GM21723 (cell line): ENCODE data around the gene ST6GALNAC6.

Experiments
- ATAC-seq: cut with Tn5 transposase; IDR thresholded peaks from one replicate; pipeline ENCODE4 v1.9.1; 2021; ENCODE audit warnings: mild to moderate bottlenecking, moderate library complexity; ENCODE audit not compliant: unreplicated experiment

Gene ST6GALNAC6

GRCh38 chr9:127934986-127935385, 35.6 kb upstream of the ST6GALNAC6 start:
- no peak for ATAC-seq

- ATAC-seq = no peak
Measured at GRCh38 chr9:127934248-127934647, 34.8 kb upstream of the ST6GALNAC6 start.

- peak; percentile 15 for ATAC-seq
Measured at GRCh38 chr9:127931092-127931881, 31.9 kb upstream of the ST6GALNAC6 start.

- ATAC-seq = peak; percentile 78
Measured at GRCh38 chr9:127930231-127931091, 31.1 kb upstream of the ST6GALNAC6 start, which contains the start of gene PIP5KL1. TSS of gene PIP5KL1 (minus strand) at chr9:127930777. CDS start at chr9:127930752, 25 bp downstream.

GRCh38 chr9:127929625-127929979, 30.2 kb upstream of the ST6GALNAC6 start:
- ATAC-seq = no peak

- no peak for ATAC-seq
Measured at GRCh38 chr9:127928676-127929624, 29.5 kb upstream of the ST6GALNAC6 start.

GRCh38 chr9:127927988-127928675, 28.7 kb upstream of the ST6GALNAC6 start:
- no peak for ATAC-seq

GRCh38 chr9:127927201-127927987, 28.0 kb upstream of the ST6GALNAC6 start:
- ATAC-seq = no peak

- ATAC-seq = no peak
Measured at GRCh38 chr9:127926906-127927200, 27.4 kb upstream of the ST6GALNAC6 start.

GRCh38 chr9:127925959-127926905, 26.8 kb upstream of the ST6GALNAC6 start:
- ATAC-seq = no peak

- ATAC-seq = no peak
Measured at GRCh38 chr9:127924736-127925444, 25.5 kb upstream of the ST6GALNAC6 start.

GRCh38 chr9:127923771-127924170, 24.4 kb upstream of the ST6GALNAC6 start:
- no peak for ATAC-seq

- ATAC-seq = no peak
Measured at GRCh38 chr9:127923046-127923445, 23.6 kb upstream of the ST6GALNAC6 start.

- no peak for ATAC-seq
Measured at GRCh38 chr9:127921557-127922120, 22.2 kb upstream of the ST6GALNAC6 start.

GRCh38 chr9:127920794-127921193, 21.4 kb upstream of the ST6GALNAC6 start:
- no peak for ATAC-seq

- no peak for ATAC-seq
Measured at GRCh38 chr9:127919253-127919815, 19.9 kb upstream of the ST6GALNAC6 start.
